GM21390 (cell line): ENCODE data around the gene PDCD1LG2.

Source experiments
- ATAC-seq: cut with Tn5 transposase; IDR thresholded peaks from one replicate; pipeline ENCODE4 v1.9.1; 2021; ENCODE audit not compliant: unreplicated experiment

Gene PDCD1LG2

DNA sequence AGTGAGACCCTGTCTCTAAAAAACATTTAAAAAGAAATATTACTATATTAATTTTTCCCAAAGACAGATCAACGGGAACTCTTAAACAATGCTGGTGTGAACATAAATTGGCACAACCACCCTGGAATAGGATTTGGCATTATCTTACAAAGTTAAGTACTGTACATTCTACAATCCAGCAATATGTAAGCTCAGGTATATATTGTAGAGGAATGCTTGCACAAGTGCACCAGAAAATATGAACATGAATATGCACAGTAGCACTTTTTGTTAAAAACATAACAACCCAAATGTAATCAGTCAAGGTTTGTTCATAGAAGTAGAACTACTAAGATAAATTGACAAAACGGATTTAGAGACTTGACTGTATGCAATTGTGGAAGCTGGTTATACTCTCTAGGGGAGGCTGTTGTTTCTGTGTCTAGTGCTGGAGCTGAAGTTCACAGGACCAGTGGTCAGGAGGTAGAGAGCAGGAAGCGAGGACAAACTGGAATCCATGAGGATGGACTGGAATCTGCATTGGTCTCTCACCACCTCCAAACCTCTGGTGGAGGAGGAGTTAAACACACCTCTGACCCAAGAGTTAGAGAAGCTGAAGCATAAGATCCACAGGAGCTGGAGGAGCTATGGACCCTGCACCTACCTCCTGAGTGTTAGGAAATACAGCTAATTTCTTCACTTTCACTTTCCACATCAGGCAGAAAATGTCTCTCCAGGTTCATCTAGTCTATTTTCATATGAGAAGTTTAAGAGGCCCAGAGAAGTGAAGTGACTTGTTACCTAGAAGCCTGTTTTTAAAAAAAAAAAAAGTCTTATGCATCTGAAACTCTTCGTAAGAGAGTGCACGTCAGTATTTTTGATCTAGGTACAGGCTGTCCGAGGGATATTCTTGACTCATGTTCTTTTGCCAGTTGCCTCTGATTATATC is 98.2 kb downstream of the PDCD1LG2 start:
- peak; percentile 82 for ATAC-seq

- ATAC-seq = no peak
These were observed 98.9 kb downstream of the PDCD1LG2 start for GRCh38 chr9:5609226-5609596.

- ATAC-seq = no peak
These were observed 100.2 kb downstream of the PDCD1LG2 start for GRCh38 chr9:5610491-5610890.

DNA sequence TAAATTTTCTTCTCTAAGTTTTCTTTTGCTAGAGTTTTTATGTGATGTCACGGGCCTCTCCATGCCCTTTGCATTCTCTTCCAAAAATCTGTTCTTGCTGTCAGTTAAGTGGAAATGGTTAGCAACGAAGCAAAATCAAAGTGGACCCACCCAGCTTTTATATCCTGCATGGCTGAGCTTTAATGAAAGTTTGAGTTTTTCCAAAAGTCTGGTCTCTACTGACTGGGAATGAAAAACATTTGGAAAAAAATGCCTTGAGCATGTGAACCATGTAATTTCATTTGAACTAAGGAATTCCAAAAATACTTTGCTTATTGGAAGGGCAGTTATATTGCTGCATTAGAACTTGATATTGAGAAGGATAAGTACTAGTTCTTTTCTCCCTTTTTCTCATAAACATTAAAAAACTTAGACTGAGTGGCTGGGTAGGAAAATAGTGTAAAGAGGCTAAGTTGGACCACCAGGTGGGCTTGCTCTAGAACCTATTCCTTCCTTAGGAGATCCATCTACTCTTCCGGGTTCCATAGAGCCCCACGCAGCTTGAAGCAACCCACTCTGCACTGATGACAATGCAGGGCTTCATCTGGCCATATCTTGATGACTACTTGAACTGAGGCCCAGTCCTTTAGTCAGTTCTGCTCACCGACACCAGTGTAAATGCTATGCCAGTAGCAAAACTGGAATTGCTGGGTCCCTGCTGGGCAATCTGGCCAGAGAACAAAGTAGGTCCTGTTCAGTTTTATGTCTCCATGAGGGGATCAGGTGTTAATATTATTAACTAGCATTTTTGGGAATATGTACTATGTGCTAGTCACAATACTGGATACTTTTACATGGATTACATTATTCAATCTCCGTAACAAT is 101.2 kb downstream of the PDCD1LG2 start:
- no peak for ATAC-seq

DNA sequence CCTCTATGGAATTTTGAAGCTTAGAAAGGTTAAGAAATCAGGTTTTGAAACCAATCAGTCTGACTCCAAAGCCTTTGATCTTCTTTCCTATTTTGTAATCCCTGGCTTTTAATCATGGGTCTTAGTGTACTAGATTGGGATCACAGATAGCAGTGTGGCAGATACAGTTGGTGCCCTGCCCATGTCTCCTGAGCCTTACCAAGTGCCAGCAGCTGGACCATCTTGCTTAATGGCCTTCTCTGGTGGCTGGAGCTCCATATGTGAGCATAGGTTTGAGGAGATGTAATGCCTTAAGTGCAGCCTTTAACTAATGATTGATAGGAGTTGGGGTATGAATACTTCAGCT is 101.8 kb downstream of the PDCD1LG2 start:
- no peak for ATAC-seq

DNA sequence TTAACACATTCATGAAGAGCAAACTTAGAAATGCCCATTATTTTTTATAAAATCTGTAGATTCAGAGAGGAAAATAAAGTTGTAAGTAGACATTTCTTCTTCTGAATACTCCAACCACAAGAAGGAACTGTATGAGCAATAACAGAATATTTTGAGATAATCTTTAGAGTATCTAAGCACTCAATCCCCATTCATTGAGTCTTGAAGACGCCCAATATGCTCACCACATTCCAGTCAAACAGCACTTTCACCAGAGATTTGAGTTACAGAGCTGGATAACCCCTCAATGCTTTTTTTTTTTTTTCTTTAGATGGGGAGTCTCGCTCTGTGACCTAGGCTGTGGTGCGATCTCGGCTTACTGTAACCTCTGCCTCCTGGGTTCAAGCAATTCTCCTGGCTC is 103.9 kb downstream of the PDCD1LG2 start:
- no peak for ATAC-seq

GRCh38 chr9:5614985-5615384 is 104.7 kb downstream of the PDCD1LG2 start:
- ATAC-seq = no peak

GRCh38 chr9:5617749-5618148 is 107.4 kb downstream of the PDCD1LG2 start:
- ATAC-seq = peak; percentile 97

GRCh38 chr9:5620494-5620893 is 110.2 kb downstream of the PDCD1LG2 start:
- no peak for ATAC-seq
